Measurements from ENCODE around the gene THSD7B.
A peak's percentile ranks its signal among the peaks of the same experiment; 100 is the strongest.
"Not testable (repeated sequence)": the region's sequence is repeated elsewhere in the genome, so short reads cannot be mapped to it uniquely, and the experiment has no call there.

THSD7B gene

GRCh38 chr2:136932700-136933099, 167.4 kb downstream of the THSD7B start:
- Histone ChIP-seq H3K4me3 (ENCODE audit: insufficient read length, low read depth) (no peak overlapping the region), H3K27me3 (ENCODE audit: insufficient read depth, insufficient read length) (no peaks in the 10 kb centered on the region), H3K4me1 (ENCODE audit: insufficient read depth, insufficient read length) (no peaks in the 10 kb centered on the region), H3K36me3 (ENCODE audit: insufficient read depth, insufficient read length, low read length) (no peaks in the 10 kb centered on the region), H3K9me3 (ENCODE audit: insufficient read depth, low read length) (no peaks in the 10 kb centered on the region), H3K9ac (ENCODE audit: insufficient read length, low read depth) (no peak overlapping the region)
- TF ChIP-seq ZNF274 (IDR thresholded peaks at IDR 0.05; ENCODE audit: low read depth, low read length) (no peak), YY1 (IDR thresholded peaks at IDR 0.05; ENCODE audit: insufficient read depth, insufficient read length) (no peak)
- DNase-seq (ENCODE audit: low read depth, low spot score) = peak; percentile 40

GRCh38 chr2:136935119-136935518, 169.8 kb downstream of the THSD7B start:
- no peaks in the 10 kb centered on the region for H3K36me3 ChIP-seq (ENCODE audit: insufficient read depth, insufficient read length, low read length)
- no peak overlapping the region for H3K4me3 ChIP-seq (ENCODE audit: insufficient read length, low read depth)
- H3K27me3 ChIP-seq (ENCODE audit: insufficient read depth, insufficient read length) = no peaks in the 10 kb centered on the region
- no peak for TF ChIP-seq ZNF274 (IDR thresholded peaks at IDR 0.05; ENCODE audit: low read depth, low read length)
- no peak for TF ChIP-seq YY1 (IDR thresholded peaks at IDR 0.05; ENCODE audit: insufficient read depth, insufficient read length)
- TF ChIP-seq SUZ12 (IDR thresholded peaks at IDR 0.05; ENCODE audit: extremely low read depth, insufficient read depth, insufficient read length) = no peak
- H3K9me3 ChIP-seq (ENCODE audit: insufficient read depth, low read length) = no peaks in the 10 kb centered on the region
- no peaks in the 10 kb centered on the region for H3K4me1 ChIP-seq (ENCODE audit: insufficient read depth, insufficient read length)
- no peak for DNase-seq (ENCODE audit: low read depth, low spot score)
- H3K9ac ChIP-seq (ENCODE audit: insufficient read length, low read depth) = no peak overlapping the region

GRCh38 chr2:136956050-136956449, 190.7 kb downstream of the THSD7B start:
- H3K9ac ChIP-seq (ENCODE audit: insufficient read length, low read depth) = no peak overlapping the region
- no peaks in the 10 kb centered on the region for H3K36me3 ChIP-seq (ENCODE audit: insufficient read depth, insufficient read length, low read length)
- no peaks in the 10 kb centered on the region for H3K27me3 ChIP-seq (ENCODE audit: insufficient read depth, insufficient read length)
- TF ChIP-seq YY1 (IDR thresholded peaks at IDR 0.05; ENCODE audit: insufficient read depth, insufficient read length) = no peak
- TF ChIP-seq ZNF274 (IDR thresholded peaks at IDR 0.05; ENCODE audit: low read depth, low read length) = no peak
- TF ChIP-seq SUZ12 (IDR thresholded peaks at IDR 0.05; ENCODE audit: extremely low read depth, insufficient read depth, insufficient read length) = no peak
- H3K4me1 ChIP-seq (ENCODE audit: insufficient read depth, insufficient read length) = no peaks in the 10 kb centered on the region
- H3K4me3 ChIP-seq (ENCODE audit: insufficient read length, low read depth) = no peak overlapping the region
- no peak for DNase-seq (ENCODE audit: low read depth, low spot score)
- no peaks in the 10 kb centered on the region; the same call in 1 of the 2 replicates for H3K9me3 ChIP-seq (ENCODE audit: insufficient read depth, low read length)

DNA sequence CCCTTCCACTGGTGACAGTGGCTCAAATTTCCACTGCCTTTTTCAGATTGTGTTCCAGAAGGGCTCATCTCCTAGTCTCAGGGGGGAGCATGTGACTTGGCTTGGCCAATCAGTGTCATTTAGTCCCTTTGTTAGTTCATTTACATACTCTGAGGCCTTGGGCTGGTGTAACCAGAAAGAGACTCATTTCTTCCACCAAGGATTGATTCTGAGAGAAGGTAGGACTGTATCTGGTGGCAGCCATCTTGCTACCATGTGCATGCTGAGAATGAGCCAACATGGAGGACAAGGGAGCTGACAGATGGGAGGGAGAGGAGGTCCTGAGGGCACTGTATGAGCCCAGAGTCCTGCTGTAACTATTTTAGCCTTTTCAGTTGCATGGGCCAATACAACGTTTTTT, 191.7 kb downstream of the THSD7B start:
- no peaks in the 10 kb centered on the region for H3K4me1 ChIP-seq (ENCODE audit: insufficient read depth, insufficient read length)
- TF ChIP-seq ZNF274 (IDR thresholded peaks at IDR 0.05; ENCODE audit: low read depth, low read length) = no peak
- no peak for TF ChIP-seq SUZ12 (IDR thresholded peaks at IDR 0.05; ENCODE audit: extremely low read depth, insufficient read depth, insufficient read length)
- TF ChIP-seq YY1 (IDR thresholded peaks at IDR 0.05; ENCODE audit: insufficient read depth, insufficient read length) = no peak
- no peaks in the 10 kb centered on the region for H3K36me3 ChIP-seq (ENCODE audit: insufficient read depth, insufficient read length, low read length)
- no peaks in the 10 kb centered on the region; the same call in 1 of the 2 replicates for H3K9me3 ChIP-seq (ENCODE audit: insufficient read depth, low read length)
- DNase-seq (ENCODE audit: low read depth, low spot score) = no peak
- no peak overlapping the region for H3K4me3 ChIP-seq (ENCODE audit: insufficient read length, low read depth)
- no peaks in the 10 kb centered on the region for H3K27me3 ChIP-seq (ENCODE audit: insufficient read depth, insufficient read length)
- H3K9ac ChIP-seq (ENCODE audit: insufficient read length, low read depth) = no peak overlapping the region

DNA sequence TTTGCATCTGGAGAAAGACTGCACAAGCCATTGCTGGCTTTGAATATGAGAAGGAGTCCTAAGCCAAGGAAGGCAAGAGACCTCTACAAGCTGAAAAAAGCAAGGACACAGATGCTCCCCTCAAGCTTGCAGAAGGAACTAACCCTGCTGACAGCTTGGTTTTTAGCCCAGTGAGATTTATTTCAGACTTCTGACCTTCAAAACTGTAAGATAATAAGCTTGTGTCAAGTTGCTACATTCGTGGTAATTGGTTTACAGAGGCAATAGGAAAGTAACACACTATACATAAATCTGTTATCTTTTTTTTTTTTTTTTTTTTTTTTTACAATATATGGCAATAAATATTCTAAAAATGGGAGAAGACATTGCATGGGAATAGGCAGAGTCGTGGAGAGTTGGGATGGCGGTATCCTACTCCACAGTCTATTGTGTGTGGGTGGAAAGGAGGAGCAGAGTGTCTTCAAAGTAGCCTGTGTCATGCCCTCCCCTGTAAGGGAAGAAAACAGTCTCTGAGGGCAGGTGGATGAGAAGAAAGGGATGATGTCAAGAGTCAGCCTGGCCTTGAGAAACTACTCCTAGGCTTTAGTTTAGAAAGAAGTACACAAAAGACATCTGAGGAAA, 196.9 kb downstream of the THSD7B start:
- no peak overlapping the region for H3K4me3 ChIP-seq (ENCODE audit: insufficient read length, low read depth)
- H3K4me1 ChIP-seq (ENCODE audit: insufficient read depth, insufficient read length) = no peaks in the 10 kb centered on the region
- TF ChIP-seq ZNF274 (IDR thresholded peaks at IDR 0.05; ENCODE audit: low read depth, low read length) = no peak
- no peak for TF ChIP-seq YY1 (IDR thresholded peaks at IDR 0.05; ENCODE audit: insufficient read depth, insufficient read length)
- no peak for TF ChIP-seq SUZ12 (IDR thresholded peaks at IDR 0.05; ENCODE audit: extremely low read depth, insufficient read depth, insufficient read length)
- H3K9ac ChIP-seq (ENCODE audit: insufficient read length, low read depth) = no peak overlapping the region
- H3K36me3 ChIP-seq (ENCODE audit: insufficient read depth, insufficient read length, low read length) = no peaks in the 10 kb centered on the region
- DNase-seq (ENCODE audit: low read depth, low spot score) = no peak
- no peaks in the 10 kb centered on the region for H3K27me3 ChIP-seq (ENCODE audit: insufficient read depth, insufficient read length)
- no peaks in the 10 kb centered on the region for H3K9me3 ChIP-seq (ENCODE audit: insufficient read depth, low read length)

- Histone ChIP-seq H3K36me3 (ENCODE audit: insufficient read depth, insufficient read length, low read length) (no peaks in the 10 kb centered on the region), H3K4me1 (ENCODE audit: insufficient read depth, insufficient read length) (no peaks in the 10 kb centered on the region), H3K9me3 (ENCODE audit: insufficient read depth, low read length) (no peaks in the 10 kb centered on the region), H3K4me3 (ENCODE audit: insufficient read length, low read depth) (no peak overlapping the region), H3K9ac (ENCODE audit: insufficient read length, low read depth) (no peak overlapping the region), H3K27me3 (ENCODE audit: insufficient read depth, insufficient read length) (no peaks in the 10 kb centered on the region)
- no peak for TF ChIP-seq ZNF274 (IDR thresholded peaks at IDR 0.05; ENCODE audit: low read depth, low read length)
- no peak for TF ChIP-seq SUZ12 (IDR thresholded peaks at IDR 0.05; ENCODE audit: extremely low read depth, insufficient read depth, insufficient read length)
- no peak for TF ChIP-seq YY1 (IDR thresholded peaks at IDR 0.05; ENCODE audit: insufficient read depth, insufficient read length)
- no peak for DNase-seq (ENCODE audit: low read depth, low spot score)
These were observed 201.1 kb downstream of the THSD7B start for GRCh38 chr2:136966485-136966884.

DNA sequence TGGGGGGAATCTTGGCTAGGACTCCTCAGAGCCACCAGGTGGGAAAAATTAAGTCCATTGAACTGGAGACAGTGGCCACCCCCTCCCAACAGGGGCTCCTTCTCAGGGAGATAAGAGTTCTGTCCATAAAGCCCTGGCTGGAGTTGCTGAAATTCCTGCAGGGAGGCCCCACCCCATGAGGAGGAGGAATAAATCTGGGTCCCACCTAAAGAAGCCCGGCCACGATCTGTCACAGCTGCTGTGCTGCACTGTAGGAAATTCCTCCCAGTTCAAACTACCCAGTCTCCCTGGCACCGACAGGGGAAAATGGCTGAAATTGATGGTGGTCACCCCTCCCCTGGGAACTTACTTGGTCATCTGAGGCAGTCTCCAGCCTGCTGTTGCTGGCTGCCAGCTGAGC, 215.0 kb downstream of the THSD7B start:
- Histone ChIP-seq H3K36me3 (ENCODE audit: insufficient read depth, insufficient read length, low read length) (no peaks in the 10 kb centered on the region), H3K27me3 (ENCODE audit: insufficient read depth, insufficient read length) (no peaks in the 10 kb centered on the region), H3K9me3 (ENCODE audit: insufficient read depth, low read length) (no peaks in the 10 kb centered on the region), H3K4me1 (ENCODE audit: insufficient read depth, insufficient read length) (no peaks in the 10 kb centered on the region), H3K9ac (ENCODE audit: insufficient read length, low read depth) (no peak overlapping the region), H3K4me3 (ENCODE audit: insufficient read length, low read depth) (no peak overlapping the region)
- TF ChIP-seq YY1 (IDR thresholded peaks at IDR 0.05; ENCODE audit: insufficient read depth, insufficient read length) = no peak
- no peak for TF ChIP-seq SUZ12 (IDR thresholded peaks at IDR 0.05; ENCODE audit: extremely low read depth, insufficient read depth, insufficient read length)
- TF ChIP-seq ZNF274 (IDR thresholded peaks at IDR 0.05; ENCODE audit: low read depth, low read length) = no peak
- no peak for DNase-seq (ENCODE audit: low read depth, low spot score)

GRCh38 chr2:136981689-136982088, 216.3 kb downstream of the THSD7B start:
- not testable (repeated sequence) for H3K9ac ChIP-seq (ENCODE audit: insufficient read length, low read depth); H3K9me3 ChIP-seq (ENCODE audit: insufficient read depth, low read length); H3K27me3 ChIP-seq (ENCODE audit: insufficient read depth, insufficient read length); DNase-seq (ENCODE audit: low read depth, low spot score); H3K36me3 ChIP-seq (ENCODE audit: insufficient read depth, insufficient read length, low read length); H3K4me3 ChIP-seq (ENCODE audit: insufficient read length, low read depth); H3K4me1 ChIP-seq (ENCODE audit: insufficient read depth, insufficient read length)
